HG02840 (cell line): ENCODE data around the gene BAMBI.

ENCODE experiments used
- ATAC-seq: cut with Tn5 transposase; IDR thresholded peaks from one replicate; pipeline ENCODE4 v1.9.1; 2021; ENCODE audit warnings: mild to moderate bottlenecking, moderate library complexity, moderate number of reproducible peaks; ENCODE audit not compliant: unreplicated experiment, low FRiP score

Gene BAMBI

GRCh38 chr10:28732091-28732490 is 54.8 kb downstream of the BAMBI start:
- no peak for ATAC-seq
